ENCODE measurements around the gene NAAA. TPM values are rescaled to one million over a fixed set of nuclear protein-coding genes. Genes with fewer than 3 reads are reported as not detected.

NAAA gene
- total RNA-seq, 4 donors from 2014 or later = 63.5 to 153 (median 100) TPM

- intact Hi-C loops (cut with DNase I; ENCODE audit: low total_unique reads) = no loop called here
- H3K4me3 ChIP-seq (ENCODE audit: low read depth, poor library complexity, severe bottlenecking) = no peak overlapping the region
- WGBS, 2 donors = 83 to 84% methylated on average over 5 of the region's 5 CpGs
- TF ChIP-seq CTCF (IDR thresholded peaks at IDR 0.05) (no peak), POLR2A (IDR thresholded peaks at IDR 0.05) (no peak)
- peak in 1 of 2 donors; percentile 50 for DNase-seq (ENCODE audit: low spot score in 2 of 2)
Measured at GRCh38 chr4:75904076-75904475, 36.7 kb downstream of the NAAA start.

- TF ChIP-seq CTCF (IDR thresholded peaks at IDR 0.05) (no peak), POLR2A (IDR thresholded peaks at IDR 0.05) (no peak)
- 77 to 87% methylated on average over 5 of the region's 5 CpGs for WGBS, 2 donors
Measured at GRCh38 chr4:75902352-75902751, 38.5 kb downstream of the NAAA start, which contains the start of gene PPEF2. Gene PPEF2, minus strand, starts transcription at chr4:75902452. Its CDS starts 6,127 bp downstream, at chr4:75896325.

GRCh38 chr4:75898536-75898935 lies 42.3 kb downstream of the NAAA start:
- no peak for DNase-seq (ENCODE audit: low spot score in 2 of 2)
- TF ChIP-seq POLR2A (IDR thresholded peaks at IDR 0.05) (no peak), CTCF (IDR thresholded peaks at IDR 0.05) (no peak)
- intact Hi-C loops (cut with DNase I; ENCODE audit: low total_unique reads) = no loop called here
- no peak overlapping the region for H3K4me3 ChIP-seq (ENCODE audit: low read depth, poor library complexity, severe bottlenecking)

More at GRCh38 chr4:75902352-75902751, 38.5 kb downstream of the NAAA start, which contains the start of gene PPEF2:
- intact Hi-C loops (cut with DNase I; ENCODE audit: low total_unique reads) = no loop called here
- peak in 1 of 2 donors; percentile 34 for DNase-seq (ENCODE audit: low spot score in 2 of 2)
- H3K4me3 ChIP-seq (ENCODE audit: low read depth, poor library complexity, severe bottlenecking) = no peak within 1 kb of the TSS

- no peak for TF ChIP-seq POLR2A (IDR thresholded peaks at IDR 0.05)
- no peak for TF ChIP-seq CTCF (IDR thresholded peaks at IDR 0.05)
- DNase-seq (ENCODE audit: low spot score in 2 of 2) = peak in 1 of 2 donors; percentile 10
- intact Hi-C loops (cut with DNase I; ENCODE audit: low total_unique reads) = no loop called here
- H3K4me3 ChIP-seq (ENCODE audit: low read depth, poor library complexity, severe bottlenecking) = no peak overlapping the region
- WGBS, 2 donors = 56 to 61% methylated on average over 4 of the region's 4 CpGs
Measured at GRCh38 chr4:75895744-75896314, 45.0 kb downstream of the NAAA start.

GRCh38 chr4:75892508-75892907 lies 48.3 kb downstream of the NAAA start:
- peak in 1 of 2 donors; percentile 49 for DNase-seq (ENCODE audit: low spot score in 2 of 2)
- 75 to 84% methylated on average over 3 of the region's 3 CpGs for WGBS, 2 donors
- H3K4me3 ChIP-seq (ENCODE audit: low read depth, poor library complexity, severe bottlenecking) = no peak overlapping the region
- intact Hi-C loops (cut with DNase I; ENCODE audit: low total_unique reads) = no loop called here
- no peak for TF ChIP-seq CTCF (IDR thresholded peaks at IDR 0.05)
- TF ChIP-seq POLR2A (IDR thresholded peaks at IDR 0.05) = no peak

GRCh38 chr4:75891611-75892010 lies 49.2 kb downstream of the NAAA start:
- intact Hi-C loops (cut with DNase I; ENCODE audit: low total_unique reads) = no loop called here

More at GRCh38 chr4:75891611-75892010, 49.2 kb downstream of the NAAA start:
- 92 to 94% methylated on average over 13 of the region's 14 CpGs for WGBS, 2 donors
- TF ChIP-seq POLR2A (IDR thresholded peaks at IDR 0.05) (no peak), CTCF (IDR thresholded peaks at IDR 0.05) (no peak)
- DNase-seq (ENCODE audit: low spot score in 2 of 2) = peak in 1 of 2 donors; percentile 58
- H3K4me3 ChIP-seq (ENCODE audit: low read depth, poor library complexity, severe bottlenecking) = no peak overlapping the region

Measured in lower leg skin (tissue), 4 donors.